Neuronal stem cell (in vitro differentiated cells): Measurements from ENCODE around the gene STX16.

Experiments
- DNase-seq: peaks from one replicate; pipeline ENCODE4 v3.0.0-alpha.2; 2013; ENCODE audit warnings: low spot score
- H2AFZ ChIP-seq: one replicate; pipeline ENCODE4 v1.6.1; 2013; ENCODE audit warnings: mild to moderate bottlenecking, low read length, inconsistent platforms
- H2AK5ac ChIP-seq: 2 replicates; pipeline ENCODE4 v1.6.1; 2013; ENCODE audit warnings: low read depth, mild to moderate bottlenecking, inconsistent platforms, low read length, moderate library complexity, mixed read lengths
- H2BK120ac ChIP-seq: 2 replicates; pipeline ENCODE4 v1.6.1; 2013; ENCODE audit warnings: low read depth, mild to moderate bottlenecking, inconsistent platforms, low read length, moderate library complexity, mixed read lengths
- H2BK12ac ChIP-seq: one replicate; pipeline ENCODE4 v1.6.1; 2013; ENCODE audit warnings: low read length, inconsistent platforms
- H2BK15ac ChIP-seq: 2 replicates; pipeline ENCODE4 v1.6.1; 2013; ENCODE audit warnings: mild to moderate bottlenecking, low read length, inconsistent platforms, mixed read lengths
- H2BK5ac ChIP-seq: one replicate; pipeline ENCODE4 v1.6.1; 2013; ENCODE audit warnings: inconsistent platforms, mild to moderate bottlenecking, low read length, moderate library complexity
- H3K14ac ChIP-seq: one replicate; pipeline ENCODE4 v1.6.1; 2013; ENCODE audit warnings: low read length, inconsistent platforms
- H3K18ac ChIP-seq: 2 replicates; pipeline ENCODE4 v1.6.1; 2013; ENCODE audit warnings: low read length, inconsistent platforms
- H3K23ac ChIP-seq: 2 replicates; pipeline ENCODE4 v1.6.1; 2013; ENCODE audit warnings: low read depth, mild to moderate bottlenecking, mixed read lengths, low read length, inconsistent platforms; ENCODE audit not compliant: poor library complexity
- H3K27ac ChIP-seq: replicated peaks from 3 replicates; pipeline ENCODE4 v1.5.1; 2013; ENCODE audit warnings: low read length, inconsistent platforms
- H3K27me3 ChIP-seq, 3 experiments: 2 replicates each; pipeline ENCODE4 v1.6.1; 2013; ENCODE audit warnings: low read length in 3 of 3, mild to moderate bottlenecking in 2 of 3, inconsistent platforms in 1 of 3, low read depth in 1 of 3, mixed read lengths in 1 of 3, moderate library complexity in 1 of 3; ENCODE audit not compliant: control insufficient read depth in 3 of 3, insufficient read depth in 3 of 3
- H3K36me3 ChIP-seq, 2 donors: replicated peaks in 1 of 2; 2 replicates each; pipeline ENCODE4 v1.6.1; 2013; ENCODE audit warnings: low read length in 2 of 2; ENCODE audit not compliant: control insufficient read depth in 2 of 2, insufficient read depth in 2 of 2
- H3K4ac ChIP-seq: 2 replicates; pipeline ENCODE4 v1.6.1; 2013; ENCODE audit warnings: inconsistent platforms, mild to moderate bottlenecking, low read length, moderate library complexity
- H3K4me1 ChIP-seq, 2 donors: 1 replicate in 1 of 2; 2 replicates in 1 of 2; pipeline ENCODE4 v1.6.1; 2013; ENCODE audit warnings: low read length in 2 of 2, low read depth in 1 of 2; ENCODE audit not compliant: control insufficient read depth in 2 of 2, insufficient read depth in 1 of 2
- H3K4me2 ChIP-seq: one replicate; pipeline ENCODE4 v1.6.1; 2013; ENCODE audit warnings: mild to moderate bottlenecking, low read length, inconsistent platforms; ENCODE audit not compliant: insufficient read depth, poor library complexity, severe bottlenecking
- H3K4me3 ChIP-seq, 2 donors: 2 replicates each; pipeline ENCODE4 v1.5.1; 2013; ENCODE audit warnings: low read length in 2 of 2, mild to moderate bottlenecking in 2 of 2, inconsistent platforms in 1 of 2, moderate library complexity in 1 of 2
- H3K79me1 ChIP-seq: one replicate; pipeline ENCODE4 v1.6.1; 2013; ENCODE audit warnings: low read depth, mild to moderate bottlenecking, inconsistent platforms, low read length, moderate library complexity
- H3K9ac ChIP-seq: one replicate; pipeline ENCODE4 v1.6.1; 2013; ENCODE audit warnings: mild to moderate bottlenecking, low read depth, low read length, inconsistent platforms; ENCODE audit not compliant: poor library complexity
- H3K9me3 ChIP-seq, 2 donors: replicated peaks in 1 of 2; 2 replicates each; pipeline versions ENCODE3 to v1.6.1; 2013; ENCODE audit warnings: low read length in 2 of 2, mild to moderate bottlenecking in 2 of 2, inconsistent platforms in 1 of 2, low read depth in 1 of 2, mixed read lengths in 1 of 2, moderate library complexity in 1 of 2; ENCODE audit not compliant: control insufficient read depth in 2 of 2, insufficient read depth in 1 of 2
- H4K8ac ChIP-seq: one replicate; pipeline ENCODE4 v1.6.1; 2013; ENCODE audit warnings: low read depth, mild to moderate bottlenecking, inconsistent platforms, low read length, moderate library complexity
- H4K91ac ChIP-seq: one replicate; pipeline ENCODE4 v1.6.1; 2013; ENCODE audit warnings: low read length, low read depth, mild to moderate bottlenecking, inconsistent platforms; ENCODE audit not compliant: poor library complexity
- WGBS, 2 donors: extraction: QIAGEN DNeasy Blood & Tissue Kit; methylation state at CpG; one replicate each; pipeline ENCODE4 v1.1.7; 2013; ENCODE audit warnings: missing lambda C conversion rate in 2 of 2, mixed read lengths in 1 of 2; ENCODE audit not compliant: insufficient read length in 2 of 2, insufficient replicate concordance in 1 of 2; ENCODE audit errors: extremely low coverage in 2 of 2; 5-methylcytosine and 5-hydroxymethylcytosine counted together

STX16 gene

DNA sequence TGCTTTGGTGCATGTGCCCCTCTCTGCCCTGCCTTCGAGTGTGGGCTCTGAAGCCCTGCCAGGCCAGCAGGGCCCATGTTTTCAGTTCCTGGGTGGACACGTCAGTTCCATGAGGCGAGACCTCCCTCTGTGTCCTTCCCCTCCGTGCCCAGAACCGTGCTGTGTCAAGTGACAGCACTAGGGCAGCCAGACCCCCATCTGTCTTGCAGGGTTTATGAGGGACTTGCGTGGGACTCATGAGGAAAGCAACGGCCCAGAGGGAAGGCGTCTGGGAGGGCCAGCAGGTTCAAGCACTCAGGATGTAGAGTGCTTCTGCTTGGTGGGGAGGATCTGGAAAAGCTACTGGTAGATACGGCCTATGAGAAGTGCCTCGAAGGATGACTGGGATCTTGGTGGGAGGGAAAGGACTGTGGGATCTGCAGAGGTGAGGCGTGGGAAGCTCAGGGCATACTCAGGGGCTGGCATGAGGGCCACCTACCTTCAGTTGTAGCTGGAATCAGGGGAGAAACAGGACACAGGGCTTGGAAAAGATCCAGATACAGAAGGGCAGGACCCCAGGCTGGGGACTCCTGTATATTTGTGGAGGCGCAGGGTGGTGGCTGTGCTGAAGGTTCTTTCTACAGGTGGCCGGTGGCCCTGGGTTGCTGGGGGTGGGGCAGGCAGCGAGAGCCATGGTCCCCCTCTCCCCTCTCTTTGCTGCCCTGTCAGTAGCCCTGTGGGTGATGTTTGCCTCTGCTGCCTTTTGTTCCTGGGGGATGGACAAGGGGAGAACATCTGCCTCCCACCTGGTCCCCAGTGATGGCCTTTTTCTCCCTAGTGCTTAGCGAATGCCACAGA, 47.0 kb downstream of the STX16 start:
- H3K79me1 ChIP-seq: peaks cover 6% of the 10 kb centered on the region
- H2BK12ac ChIP-seq: no peak overlapping the region
- H3K9me3 ChIP-seq: peaks cover 0 to 6% of the 10 kb centered on the region in 2 donors
- H4K8ac ChIP-seq: peak overlapping the region; percentile 43
- H2AFZ ChIP-seq: no peak overlapping the region
- no peak overlapping the region for H3K4me2 ChIP-seq
- H3K27me3 ChIP-seq: peaks cover 0 to 2% (median 0%) of the 10 kb centered on the region in 3 experiments
- DNase-seq: no peak
- no peak overlapping the region for H4K91ac ChIP-seq
- no peak overlapping the region for H3K4ac ChIP-seq
- peaks cover 0 to 17% of the 10 kb centered on the region in 2 donors for H3K4me1 ChIP-seq
- peaks cover 41 to 68% of the 10 kb centered on the region in 2 donors for H3K36me3 ChIP-seq
- peak overlapping the region; percentile 21 for H3K9ac ChIP-seq
- H3K27ac ChIP-seq: no peak overlapping the region
- H2BK15ac ChIP-seq: no peak overlapping the region
- WGBS, 2 donors: no CpG with 5 or more reads among the region's 15 CpGs
- H2AK5ac ChIP-seq: no peak overlapping the region
- H3K4me3 ChIP-seq: no peak overlapping the region
- peak overlapping the region; percentile 17 for H3K18ac ChIP-seq
- peak overlapping the region; percentile 71 for H3K14ac ChIP-seq
- peak overlapping the region; percentile 43 for H3K23ac ChIP-seq
- H2BK120ac ChIP-seq: no peak overlapping the region
- H2BK5ac ChIP-seq: no peak overlapping the region

DNA sequence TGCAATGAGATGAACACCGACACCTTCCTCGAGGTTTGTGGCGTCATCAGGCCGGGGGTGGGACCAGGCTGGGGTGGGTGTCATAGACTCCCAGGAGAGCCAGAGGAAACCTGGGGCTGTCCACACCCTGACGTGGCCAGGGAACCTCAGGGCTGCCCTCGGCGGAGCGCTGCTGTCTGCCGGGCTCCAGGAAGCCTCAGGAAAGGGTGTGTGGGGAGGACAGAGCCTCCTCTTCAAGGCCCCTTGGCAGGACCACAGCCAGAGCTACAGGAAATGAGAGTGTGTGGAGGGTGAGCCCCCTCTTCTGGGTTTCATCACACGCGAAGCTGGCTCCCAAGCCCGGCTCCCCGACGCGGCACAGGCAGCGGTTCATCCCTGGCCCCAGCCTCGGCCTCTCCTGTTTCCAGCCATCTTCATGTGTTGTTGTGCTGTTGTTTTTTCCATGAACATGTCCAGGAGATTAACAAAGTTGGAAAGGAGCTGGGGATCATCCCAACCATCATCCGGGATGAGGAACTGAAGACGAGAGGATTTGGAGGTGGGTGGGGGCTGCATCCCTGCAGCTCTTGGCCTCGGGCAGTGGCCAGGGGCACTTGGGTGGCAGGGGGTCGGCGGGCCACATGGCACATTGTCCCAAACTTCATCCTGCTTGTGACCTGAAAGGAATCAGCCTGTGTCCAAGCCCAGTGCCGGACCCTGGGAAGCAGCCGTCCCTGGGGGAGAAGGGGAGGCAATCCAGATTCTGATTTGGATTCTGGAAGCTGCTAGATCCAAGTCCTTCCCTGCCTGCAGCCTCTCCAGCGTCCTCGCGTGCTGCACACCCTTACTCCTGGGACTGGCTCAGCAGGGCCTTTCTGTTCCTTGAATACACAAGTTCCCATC, 47.9 kb downstream of the STX16 start:
- peaks cover 0 to 2% (median 0%) of the 10 kb centered on the region in 3 experiments for H3K27me3 ChIP-seq
- no CpG with 5 or more reads among the region's 27 CpGs for WGBS, 2 donors
- H3K4me1 ChIP-seq: peaks cover 0 to 9% of the 10 kb centered on the region in 2 donors
- H2BK5ac ChIP-seq: no peak overlapping the region
- H3K36me3 ChIP-seq: peaks cover 49 to 70% of the 10 kb centered on the region in 2 donors
- no peak overlapping the region for H3K4me2 ChIP-seq
- H2BK12ac ChIP-seq: no peak overlapping the region
- H4K8ac ChIP-seq: no peak overlapping the region
- H2AK5ac ChIP-seq: no peak overlapping the region
- no peak overlapping the region for H2BK15ac ChIP-seq
- no peak overlapping the region for H3K23ac ChIP-seq
- no peak overlapping the region for H3K27ac ChIP-seq
- H3K18ac ChIP-seq: no peak overlapping the region
- no peak overlapping the region for H2BK120ac ChIP-seq
- peaks cover 6% of the 10 kb centered on the region for H3K79me1 ChIP-seq
- no peak overlapping the region for H4K91ac ChIP-seq
- peaks cover 4 to 6% of the 10 kb centered on the region in 2 donors for H3K9me3 ChIP-seq
- no peak overlapping the region for H3K14ac ChIP-seq
- no peak overlapping the region for H3K4ac ChIP-seq
- H2AFZ ChIP-seq: no peak overlapping the region
- no peak for DNase-seq
- H3K4me3 ChIP-seq: no peak overlapping the region
- H3K9ac ChIP-seq: no peak overlapping the region

DNA sequence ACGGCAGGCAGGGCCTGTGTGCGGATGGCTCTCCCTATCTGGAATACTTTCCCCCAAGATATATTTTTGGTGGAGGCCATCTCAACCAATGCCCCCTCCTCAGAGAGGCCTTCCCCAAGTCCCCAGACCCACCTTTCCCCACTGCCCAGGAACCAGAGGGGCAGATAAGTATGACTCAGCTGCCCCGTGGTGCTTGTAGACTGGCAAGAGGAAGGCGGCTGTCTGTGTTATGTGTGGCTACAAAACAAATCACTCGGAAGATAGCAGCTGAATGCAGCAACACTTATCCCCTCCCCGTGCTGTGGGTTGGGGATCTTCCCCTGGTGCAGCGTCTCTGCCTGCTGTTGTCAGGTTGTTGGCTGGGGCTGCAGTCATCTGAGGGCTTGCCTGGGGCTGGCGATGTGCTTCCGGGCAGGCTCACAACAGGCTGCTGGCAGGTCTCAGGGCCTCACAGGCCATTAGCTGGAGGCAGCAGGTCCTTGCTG, 48.6 kb downstream of the STX16 start:
- H3K9me3 ChIP-seq: peaks cover 5 to 6% of the 10 kb centered on the region in 2 donors
- H4K91ac ChIP-seq: no peak overlapping the region
- H3K79me1 ChIP-seq: peaks cover 6% of the 10 kb centered on the region
- no peak overlapping the region for H2BK5ac ChIP-seq
- no peak overlapping the region for H3K18ac ChIP-seq
- H3K4me1 ChIP-seq: peaks cover 0 to 8% of the 10 kb centered on the region in 2 donors
- H2BK12ac ChIP-seq: no peak overlapping the region
- no peak overlapping the region for H2AFZ ChIP-seq
- no peak overlapping the region for H4K8ac ChIP-seq
- H3K4me3 ChIP-seq: no peak overlapping the region
- no peak overlapping the region for H2BK15ac ChIP-seq
- no peak overlapping the region for H3K27ac ChIP-seq
- no CpG with 5 or more reads among the region's 9 CpGs for WGBS, 2 donors
- H3K14ac ChIP-seq: no peak overlapping the region
- no peak overlapping the region for H3K4me2 ChIP-seq
- no peak overlapping the region for H3K9ac ChIP-seq
- H2AK5ac ChIP-seq: no peak overlapping the region
- H2BK120ac ChIP-seq: no peak overlapping the region
- H3K27me3 ChIP-seq: peaks cover 0 to 2% (median 0%) of the 10 kb centered on the region in 3 experiments
- no peak overlapping the region for H3K4ac ChIP-seq
- no peak overlapping the region for H3K23ac ChIP-seq
- DNase-seq: no peak
- peaks cover 50 to 76% of the 10 kb centered on the region in 2 donors for H3K36me3 ChIP-seq
